ENCODE measurements around the gene CRYBA4. TPM values are rescaled to one million over a fixed set of nuclear protein-coding genes. Genes with fewer than 3 reads are reported as not detected.

CRYBA4 gene
- polyA plus RNA-seq, 1 of the 3 experiments (the other 2 are of a cell fraction) = not detected

GRCh38 chr22:26593763-26594162, 28.0 kb upstream of the CRYBA4 start:
- CTCF ChIA-PET = no interaction called here
- TF ChIP-seq USF1 (IDR thresholded peaks at IDR 0.05; ENCODE audit: borderline replicate concordance, low read depth) (no peak), RFX5 (IDR thresholded peaks at IDR 0.05; ENCODE audit: low read length) (no peak), TAF1 (IDR thresholded peaks at IDR 0.05; ENCODE audit: borderline replicate concordance, low read depth, low read length) (no peak), FOXJ3 (CRISPR knock-in tag; IDR thresholded peaks at IDR 0.05) (no peak), GATA2 (CRISPR knock-in tag; IDR thresholded peaks at IDR 0.05) (no peak), EZH2phosphoT487 (IDR thresholded peaks at IDR 0.05; ENCODE audit: borderline replicate concordance, low read depth) (no peak), JUND (IDR thresholded peaks at IDR 0.05) (no peak), PBX3 (IDR thresholded peaks at IDR 0.05) (no peak), NRF1 (IDR thresholded peaks at IDR 0.05; ENCODE audit: low read depth, low read length) (no peak), ZBTB33 (IDR thresholded peaks at IDR 0.05; ENCODE audit: borderline replicate concordance, low read depth) (no peak), MEF2A (IDR thresholded peaks at IDR 0.05; ENCODE audit: borderline replicate concordance, low read depth) (no peak), SIN3A (IDR thresholded peaks at IDR 0.05; ENCODE audit: borderline replicate concordance, low read depth, low read length) (no peak)
- 57% methylated on average over 1 of the region's 1 CpG for WGBS (ENCODE audit: low lambda C conversion rate)

GRCh38 chr22:26597026-26597425, 24.7 kb upstream of the CRYBA4 start:
- POLR2A ChIA-PET = no interaction called here
- no peak for TF ChIP-seq REST (IDR thresholded peaks at IDR 0.05; ENCODE audit: low read depth, low read length)
- TF ChIP-seq RCOR1 (IDR thresholded peaks at IDR 0.05; ENCODE audit: low read length) = no peak
- TF ChIP-seq PBX3 (IDR thresholded peaks at IDR 0.05) = no peak
- no peak for TF ChIP-seq ZBTB33 (IDR thresholded peaks at IDR 0.05; ENCODE audit: borderline replicate concordance, low read depth)

More at GRCh38 chr22:26593763-26594162, 28.0 kb upstream of the CRYBA4 start:
- Histone ChIP-seq H3K9me3 (no peaks in the 10 kb centered on the region), H3K9me2 (no peaks in the 10 kb centered on the region), H2AFZ (ENCODE audit: low read depth) (no peak overlapping the region), H3K4me2 (no peak overlapping the region), H3K79me2 (ENCODE audit: insufficient read depth) (peaks cover 5% of the 10 kb centered on the region), H3K4me1 (ENCODE audit: control insufficient read depth in 1 of 2, insufficient read depth in 2 of 2, low read depth in 1 of 2, low read length in 1 of 2) (peaks cover 0 to 7% of the 10 kb centered on the region in 2 experiments; a peak in 1 of 4 replicates), H3F3A (replicated peaks; ENCODE audit: insufficient read depth) (no peaks in the 10 kb centered on the region), H3K9ac (no peak overlapping the region), H3K27me3 (ENCODE audit: insufficient read depth) (0 out of 2 replicates have a peak, but pooled peaks cover 4% of the 10 kb centered on the region), H3K27ac (ENCODE audit: low read depth in 2 of 2, low read length in 1 of 2) (no peak overlapping the region), H3K36me3 (replicated peaks in 1 of 2; ENCODE audit: control insufficient read depth in 1 of 2, insufficient read depth in 2 of 2, low read length in 1 of 2) (no peaks in the 10 kb centered on the region), H4K20me1 (ENCODE audit: insufficient read depth) (no peaks in the 10 kb centered on the region), H3K4me3 (ENCODE audit: low read depth in 2 of 2, low read length in 1 of 2) (no peak overlapping the region)
- POLR2A ChIA-PET = no interaction called here
- no peak for DNase-seq

More at GRCh38 chr22:26597026-26597425, 24.7 kb upstream of the CRYBA4 start:
- Histone ChIP-seq H3K27ac (ENCODE audit: low read depth in 2 of 2, low read length in 1 of 2) (no peak overlapping the region), H3F3A (replicated peaks; ENCODE audit: insufficient read depth) (no peaks in the 10 kb centered on the region), H3K36me3 (replicated peaks in 1 of 2; ENCODE audit: control insufficient read depth in 1 of 2, insufficient read depth in 2 of 2, low read length in 1 of 2) (no peaks in the 10 kb centered on the region), H3K4me2 (no peak overlapping the region), H3K79me2 (ENCODE audit: insufficient read depth) (no peaks in the 10 kb centered on the region), H3K9me3 (no peaks in the 10 kb centered on the region), H2AFZ (ENCODE audit: low read depth) (no peak overlapping the region), H3K9me2 (no peaks in the 10 kb centered on the region), H3K27me3 (ENCODE audit: insufficient read depth) (0 out of 2 replicates have a peak, but pooled peaks cover 4% of the 10 kb centered on the region), H3K4me3 (ENCODE audit: low read depth in 2 of 2, low read length in 1 of 2) (no peak overlapping the region), H3K4me1 (ENCODE audit: control insufficient read depth in 1 of 2, insufficient read depth in 2 of 2, low read depth in 1 of 2, low read length in 1 of 2) (peaks cover 0 to 5% of the 10 kb centered on the region in 2 experiments; a peak in 1 of 4 replicates), H3K9ac (no peak overlapping the region), H4K20me1 (ENCODE audit: insufficient read depth) (no peaks in the 10 kb centered on the region)
- CTCF ChIA-PET = no interaction called here
- no peak for DNase-seq
- WGBS (ENCODE audit: low lambda C conversion rate) = 61% methylated on average over 4 of the region's 4 CpGs
